ENCODE measurements around the gene PDCD1LG2.

The PDCD1LG2 gene

GRCh38 chr9:5582835-5583195 lies 72.5 kb downstream of the PDCD1LG2 start:
- Histone ChIP-seq H3K4me3 (ENCODE audit: low read length) (no peak overlapping the region), H3F3A (ENCODE audit: insufficient read depth, low read length) (no peaks in the 10 kb centered on the region; the same call in 1 of the 2 replicates), H3K4me1 (ENCODE audit: low read length) (peaks cover 9% of the 10 kb centered on the region; the same call in 1 of the 2 replicates), H3K9me3 (replicated peaks; ENCODE audit: insufficient read depth, low read length) (no peaks in the 10 kb centered on the region), H4K20me1 (ENCODE audit: insufficient read depth, low read length) (no peaks in the 10 kb centered on the region), H3K79me2 (ENCODE audit: low read length) (no peaks in the 10 kb centered on the region), H3K9ac (ENCODE audit: low read length) (no peak overlapping the region), H3K27me3 (replicated peaks; ENCODE audit: insufficient read depth, low read length) (no peaks in the 10 kb centered on the region), H3K27ac (ENCODE audit: low read length) (no peak overlapping the region), H3K36me3 (replicated peaks; ENCODE audit: insufficient read depth, low read length) (no peaks in the 10 kb centered on the region), H2AFZ (ENCODE audit: low read length) (no peak overlapping the region), H3K4me2 (ENCODE audit: low read depth, low read length) (no peak overlapping the region), H3K9me2 (replicated peaks; ENCODE audit: insufficient read depth, low read length) (no peaks in the 10 kb centered on the region)
- DNase-seq, result no peak
- TF ChIP-seq EZH2 (optimal IDR thresholded peaks at IDR 0.05; ENCODE audit: low read depth, low read length), result no peak
- no peak for TF ChIP-seq EZH2phosphoT487 (IDR thresholded peaks at IDR 0.05; ENCODE audit: low read length)
- no peak for TF ChIP-seq CTCF (IDR thresholded peaks at IDR 0.05; ENCODE audit: low read length)

GRCh38 chr9:5586391-5586802 lies 76.1 kb downstream of the PDCD1LG2 start:
- H3K36me3 ChIP-seq (replicated peaks; ENCODE audit: insufficient read depth, low read length), result no peaks in the 10 kb centered on the region
- TF ChIP-seq CTCF (IDR thresholded peaks at IDR 0.05; ENCODE audit: low read length) (no peak), EZH2 (optimal IDR thresholded peaks at IDR 0.05; ENCODE audit: low read depth, low read length) (no peak), EZH2phosphoT487 (IDR thresholded peaks at IDR 0.05; ENCODE audit: low read length) (no peak)
- H4K20me1 ChIP-seq (ENCODE audit: insufficient read depth, low read length), result no peaks in the 10 kb centered on the region
- no peak overlapping the region for H3K4me2 ChIP-seq (ENCODE audit: low read depth, low read length)
- H3K79me2 ChIP-seq (ENCODE audit: low read length), result no peaks in the 10 kb centered on the region
- H2AFZ ChIP-seq (ENCODE audit: low read length), result no peak overlapping the region
- H3K27me3 ChIP-seq (replicated peaks; ENCODE audit: insufficient read depth, low read length), result no peaks in the 10 kb centered on the region
- H3K4me3 ChIP-seq (ENCODE audit: low read length), result no peak overlapping the region
- H3K27ac ChIP-seq (ENCODE audit: low read length), result no peak overlapping the region
- no peaks in the 10 kb centered on the region for H3K9me2 ChIP-seq (replicated peaks; ENCODE audit: insufficient read depth, low read length)
- H3K9me3 ChIP-seq (replicated peaks; ENCODE audit: insufficient read depth, low read length), result no peaks in the 10 kb centered on the region
- peaks cover 9% of the 10 kb centered on the region; the same call in 1 of the 2 replicates for H3K4me1 ChIP-seq (ENCODE audit: low read length)
- H3F3A ChIP-seq (ENCODE audit: insufficient read depth, low read length), result no peaks in the 10 kb centered on the region
- DNase-seq, result peak; percentile 27
- H3K9ac ChIP-seq (ENCODE audit: low read length), result no peak overlapping the region

DNA sequence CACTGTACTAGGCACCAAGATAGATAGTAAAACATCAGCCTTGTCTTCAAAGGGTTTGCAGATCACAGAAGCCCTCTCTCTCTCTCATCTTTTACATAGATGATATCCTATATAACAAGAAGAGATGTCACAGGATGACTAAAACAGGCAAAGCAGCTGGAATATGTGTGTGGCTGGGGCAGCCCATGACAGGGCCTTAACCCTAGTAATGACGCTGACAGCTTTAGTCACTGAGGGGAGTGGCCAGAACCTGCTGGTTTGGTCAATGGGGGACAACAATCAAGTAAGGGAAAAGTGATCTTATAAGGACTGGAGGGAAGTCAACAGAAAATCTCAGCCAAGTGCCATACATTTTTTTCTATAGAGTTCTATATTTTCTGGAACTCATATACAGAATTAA lies 76.7 kb downstream of the PDCD1LG2 start:
- Histone ChIP-seq H3K9me2 (replicated peaks; ENCODE audit: insufficient read depth, low read length) (no peaks in the 10 kb centered on the region), H3K4me1 (ENCODE audit: low read length) (peaks cover 9% of the 10 kb centered on the region; the same call in 1 of the 2 replicates), H3K27me3 (replicated peaks; ENCODE audit: insufficient read depth, low read length) (no peaks in the 10 kb centered on the region), H3K36me3 (replicated peaks; ENCODE audit: insufficient read depth, low read length) (no peaks in the 10 kb centered on the region), H3K79me2 (ENCODE audit: low read length) (no peaks in the 10 kb centered on the region), H2AFZ (ENCODE audit: low read length) (no peak overlapping the region), H4K20me1 (ENCODE audit: insufficient read depth, low read length) (no peaks in the 10 kb centered on the region), H3K4me2 (ENCODE audit: low read depth, low read length) (no peak overlapping the region), H3K4me3 (ENCODE audit: low read length) (no peak overlapping the region), H3K9me3 (replicated peaks; ENCODE audit: insufficient read depth, low read length) (no peaks in the 10 kb centered on the region), H3F3A (ENCODE audit: insufficient read depth, low read length) (no peaks in the 10 kb centered on the region), H3K9ac (ENCODE audit: low read length) (no peak overlapping the region), H3K27ac (ENCODE audit: low read length) (no peak overlapping the region)
- DNase-seq, result no peak
- TF ChIP-seq EZH2 (optimal IDR thresholded peaks at IDR 0.05; ENCODE audit: low read depth, low read length) (no peak), EZH2phosphoT487 (IDR thresholded peaks at IDR 0.05; ENCODE audit: low read length) (no peak), CTCF (IDR thresholded peaks at IDR 0.05; ENCODE audit: low read length) (no peak)
